BLaER1 (cell line): ENCODE results near the gene ZBTB16.

Source experiments
- H3K27ac ChIP-seq: shearing (Covaris generic); formaldehyde crosslinking; 2 replicates; pipeline ENCODE4 v1.8.1; 2022
- H3K27me3 ChIP-seq: shearing (Covaris generic); formaldehyde crosslinking; 2 replicates; pipeline ENCODE4 v1.8.1; 2022
- H3K36me3 ChIP-seq: shearing (Covaris generic); formaldehyde crosslinking; 2 replicates; pipeline ENCODE4 v1.8.1; 2022
- H3K4me1 ChIP-seq: shearing (Covaris generic); formaldehyde crosslinking; 2 replicates; pipeline ENCODE4 v1.8.1; 2022
- H3K4me2 ChIP-seq: shearing (Covaris generic); formaldehyde crosslinking; 2 replicates; pipeline ENCODE4 v1.8.1; 2022
- H3K4me3 ChIP-seq: shearing (Covaris generic); formaldehyde crosslinking; 2 replicates; pipeline ENCODE4 v1.8.1; 2022
- H3K9ac ChIP-seq: shearing (Covaris generic); formaldehyde crosslinking; 2 replicates; pipeline ENCODE4 v1.8.1; 2022
- H3K9me3 ChIP-seq: shearing (Covaris generic); formaldehyde crosslinking; 2 replicates; pipeline ENCODE4 v1.8.1; 2022
- H4K20me1 ChIP-seq: shearing (Covaris generic); formaldehyde crosslinking; 2 replicates; pipeline ENCODE4 v1.8.1; 2022
- Cebpa-rat ChIP-seq: shearing (Covaris generic); IDR thresholded peaks from 2 replicates; pipeline ENCODE4 v1.8.1; 2022

ZBTB16 gene

GRCh38 chr11:114073828-114074381 lies 14.4 kb downstream of the ZBTB16 start:
- Histone ChIP-seq H3K27ac (no peak overlapping the region), H4K20me1 (no peaks in the 10 kb centered on the region), H3K27me3 (no peaks in the 10 kb centered on the region), H3K4me3 (no peak overlapping the region), H3K9ac (no peak overlapping the region), H3K36me3 (no peaks in the 10 kb centered on the region), H3K9me3 (no peaks in the 10 kb centered on the region), H3K4me1 (no peaks in the 10 kb centered on the region), H3K4me2 (no peak overlapping the region)
- TF ChIP-seq Cebpa-rat, result no peak

GRCh38 chr11:114074546-114075343 lies 15.2 kb downstream of the ZBTB16 start:
- TF ChIP-seq Cebpa-rat, result no peak
- H3K9me3 ChIP-seq, result no peaks in the 10 kb centered on the region
- no peak overlapping the region for H3K4me3 ChIP-seq
- H3K4me1 ChIP-seq, result peaks cover 3% of the 10 kb centered on the region
- H3K27me3 ChIP-seq, result no peaks in the 10 kb centered on the region
- H3K4me2 ChIP-seq, result no peak overlapping the region
- H3K27ac ChIP-seq, result no peak overlapping the region
- no peaks in the 10 kb centered on the region for H4K20me1 ChIP-seq
- H3K36me3 ChIP-seq, result no peaks in the 10 kb centered on the region
- H3K9ac ChIP-seq, result no peak overlapping the region

GRCh38 chr11:114075344-114075610 lies 15.8 kb downstream of the ZBTB16 start:
- Histone ChIP-seq H3K9me3 (no peaks in the 10 kb centered on the region), H3K4me1 (peaks cover 9% of the 10 kb centered on the region), H3K9ac (no peak overlapping the region), H3K27me3 (no peaks in the 10 kb centered on the region), H3K4me2 (no peak overlapping the region), H3K4me3 (no peak overlapping the region), H3K36me3 (no peaks in the 10 kb centered on the region), H3K27ac (no peak overlapping the region), H4K20me1 (no peaks in the 10 kb centered on the region)
- no peak for TF ChIP-seq Cebpa-rat

- H3K27me3 ChIP-seq, result no peaks in the 10 kb centered on the region
Measured at GRCh38 chr11:114075891-114076441, 16.5 kb downstream of the ZBTB16 start.

GRCh38 chr11:114076921-114077331 lies 17.4 kb downstream of the ZBTB16 start:
- peaks cover 25% of the 10 kb centered on the region for H3K4me1 ChIP-seq
- no peak overlapping the region for H3K9ac ChIP-seq
- H3K4me2 ChIP-seq, result no peak overlapping the region

More at GRCh38 chr11:114075891-114076441, 16.5 kb downstream of the ZBTB16 start:
- H3K4me1 ChIP-seq, result peaks cover 16% of the 10 kb centered on the region
- no peaks in the 10 kb centered on the region for H3K36me3 ChIP-seq
- no peaks in the 10 kb centered on the region for H4K20me1 ChIP-seq
- no peaks in the 10 kb centered on the region for H3K9me3 ChIP-seq
- no peak overlapping the region for H3K4me2 ChIP-seq
- H3K27ac ChIP-seq, result no peak overlapping the region
- H3K4me3 ChIP-seq, result no peak overlapping the region
- TF ChIP-seq Cebpa-rat, result no peak
- H3K9ac ChIP-seq, result no peak overlapping the region

GRCh38 chr11:114077482-114078305 lies 18.2 kb downstream of the ZBTB16 start:
- no peak overlapping the region for H3K4me3 ChIP-seq

More at GRCh38 chr11:114076921-114077331, 17.4 kb downstream of the ZBTB16 start:
- Histone ChIP-seq H4K20me1 (no peaks in the 10 kb centered on the region), H3K4me3 (no peak overlapping the region), H3K9me3 (no peaks in the 10 kb centered on the region), H3K36me3 (no peaks in the 10 kb centered on the region), H3K27ac (no peak overlapping the region), H3K27me3 (no peaks in the 10 kb centered on the region)
- no peak for TF ChIP-seq Cebpa-rat

GRCh38 chr11:114078423-114078822 lies 18.9 kb downstream of the ZBTB16 start:
- Histone ChIP-seq H4K20me1 (no peaks in the 10 kb centered on the region), H3K36me3 (no peaks in the 10 kb centered on the region), H3K27me3 (no peaks in the 10 kb centered on the region), H3K27ac (no peak overlapping the region), H3K9me3 (no peaks in the 10 kb centered on the region), H3K4me2 (no peak overlapping the region), H3K4me1 (peaks cover 38% of the 10 kb centered on the region), H3K4me3 (no peak overlapping the region), H3K9ac (no peak overlapping the region)
- no peak for TF ChIP-seq Cebpa-rat

More at GRCh38 chr11:114077482-114078305, 18.2 kb downstream of the ZBTB16 start:
- no peak for TF ChIP-seq Cebpa-rat
- Histone ChIP-seq H3K27ac (no peak overlapping the region), H3K36me3 (no peaks in the 10 kb centered on the region), H4K20me1 (no peaks in the 10 kb centered on the region), H3K9ac (no peak overlapping the region), H3K4me1 (peaks cover 31% of the 10 kb centered on the region), H3K27me3 (no peaks in the 10 kb centered on the region), H3K4me2 (no peak overlapping the region), H3K9me3 (no peaks in the 10 kb centered on the region)

- H3K27me3 ChIP-seq, result no peaks in the 10 kb centered on the region
- no peak overlapping the region for H3K27ac ChIP-seq
- H3K4me2 ChIP-seq, result peak overlapping the region; percentile 58
- H4K20me1 ChIP-seq, result no peaks in the 10 kb centered on the region
- no peak for TF ChIP-seq Cebpa-rat
- no peaks in the 10 kb centered on the region for H3K9me3 ChIP-seq
- no peak overlapping the region for H3K4me3 ChIP-seq
- H3K4me1 ChIP-seq, result peaks cover 40% of the 10 kb centered on the region
- no peaks in the 10 kb centered on the region for H3K36me3 ChIP-seq
- H3K9ac ChIP-seq, result no peak overlapping the region
Measured at GRCh38 chr11:114079511-114080065, 20.1 kb downstream of the ZBTB16 start.

- peak overlapping the region; percentile 58 for H3K4me2 ChIP-seq
Measured at GRCh38 chr11:114080219-114080618, 20.7 kb downstream of the ZBTB16 start.

More at GRCh38 chr11:114080219-114080618, 20.7 kb downstream of the ZBTB16 start:
- Histone ChIP-seq H3K4me1 (peaks cover 40% of the 10 kb centered on the region), H3K36me3 (no peaks in the 10 kb centered on the region), H3K9me3 (no peaks in the 10 kb centered on the region), H3K27ac (no peak overlapping the region), H3K9ac (no peak overlapping the region), H3K27me3 (no peaks in the 10 kb centered on the region), H3K4me3 (no peak overlapping the region), H4K20me1 (no peaks in the 10 kb centered on the region)
- no peak for TF ChIP-seq Cebpa-rat
